NOMO-1 (cell line): Measurements from ENCODE around the gene XXYLT1.
"Not testable (repeated sequence)": the region's sequence is repeated elsewhere in the genome, so short reads cannot be mapped to it uniquely, and the experiment has no call there.

Experiments
- DNase-seq, 2 experiments: peaks; one replicate each; lab custom pipeline; 2025; ENCODE audit not compliant: unreplicated experiment in 2 of 2; lab: John Stamatoyannopoulos, UW

XXYLT1 gene

DNA sequence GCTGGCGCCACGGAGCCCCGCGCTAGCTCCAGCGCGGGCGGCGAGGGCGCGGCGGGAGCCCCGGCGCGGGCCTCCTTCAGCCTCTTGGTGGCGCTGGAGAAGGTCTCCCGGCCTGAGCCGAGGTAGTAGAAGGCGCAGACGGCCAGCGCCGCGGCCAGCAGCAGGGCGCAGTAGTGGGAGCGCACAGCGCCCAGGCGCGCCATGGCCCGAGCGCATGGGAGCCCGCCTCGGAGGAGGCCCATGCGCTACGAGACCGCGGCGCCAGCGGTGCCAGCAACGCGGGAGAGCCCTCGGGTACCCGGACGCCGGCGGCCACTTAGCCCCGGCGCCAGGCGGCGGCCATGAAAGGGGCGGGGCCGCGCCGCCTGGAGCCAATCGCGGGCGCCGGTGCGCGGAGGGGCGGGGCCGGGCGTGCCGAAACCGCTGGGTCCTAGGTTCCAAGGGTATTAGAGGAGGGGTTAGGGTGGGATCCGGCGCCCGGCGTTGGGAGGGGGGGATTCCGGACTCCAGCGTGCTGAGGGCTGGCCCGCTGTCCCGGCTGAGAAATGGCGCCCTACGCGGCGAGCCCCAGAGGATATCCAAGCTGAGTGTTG is at the start of gene XXYLT1:
Gene XXYLT1, minus strand, starts transcription at position 343 of the 593 bp plus-strand sequence. Its CDS starts 101 bp downstream, at position 242.
- peak; percentile 88 to 94 for DNase-seq

DNA sequence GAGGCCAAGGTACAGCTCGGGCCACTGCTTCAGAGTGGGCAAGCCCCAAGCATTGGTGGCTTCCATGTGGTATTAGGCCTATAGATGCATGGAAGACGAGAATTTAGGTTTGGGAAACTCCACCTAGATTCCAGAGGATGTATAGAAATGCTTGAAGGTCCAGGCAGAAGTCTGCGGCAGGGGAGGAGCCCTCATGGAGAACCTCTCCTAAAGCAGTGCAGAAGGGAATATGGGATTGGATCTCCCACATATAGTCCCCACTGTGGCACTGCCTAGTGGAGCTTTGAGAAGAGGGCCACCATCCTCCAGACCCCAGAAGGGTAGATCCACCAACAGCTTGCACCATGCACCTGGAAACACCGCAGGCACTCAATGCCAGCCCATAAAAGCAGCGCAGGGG is 48.1 kb upstream of the XXYLT1 start:
- DNase-seq, result no peak

DNA sequence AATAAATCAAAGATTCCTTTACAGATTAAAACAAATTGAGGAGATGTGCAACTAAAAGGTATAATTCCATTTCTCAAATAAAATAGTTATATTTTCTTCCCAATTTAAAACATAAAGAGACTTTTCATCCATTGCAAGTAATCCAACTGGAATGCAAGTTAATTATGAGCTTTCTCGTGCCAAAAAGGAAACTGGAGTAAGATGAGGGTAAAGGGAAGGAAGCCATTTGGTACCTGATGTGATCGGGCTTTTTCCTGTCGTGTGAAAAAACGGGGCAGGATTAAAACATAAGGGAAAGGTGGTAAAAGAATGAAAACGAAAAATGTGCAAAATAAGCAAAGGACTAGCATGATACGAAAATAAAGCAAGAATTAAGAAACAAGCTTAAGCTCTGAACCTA is 41.8 kb upstream of the XXYLT1 start:
- no peak for DNase-seq

GRCh38 chr3:195307711-195308110 is 36.8 kb upstream of the XXYLT1 start:
- no peak for DNase-seq

- DNase-seq, result no peak
These were observed 35.4 kb upstream of the XXYLT1 start for GRCh38 chr3:195306369-195306768.

GRCh38 chr3:195302431-195302830 is 31.5 kb upstream of the XXYLT1 start:
- DNase-seq, result no peak

DNA sequence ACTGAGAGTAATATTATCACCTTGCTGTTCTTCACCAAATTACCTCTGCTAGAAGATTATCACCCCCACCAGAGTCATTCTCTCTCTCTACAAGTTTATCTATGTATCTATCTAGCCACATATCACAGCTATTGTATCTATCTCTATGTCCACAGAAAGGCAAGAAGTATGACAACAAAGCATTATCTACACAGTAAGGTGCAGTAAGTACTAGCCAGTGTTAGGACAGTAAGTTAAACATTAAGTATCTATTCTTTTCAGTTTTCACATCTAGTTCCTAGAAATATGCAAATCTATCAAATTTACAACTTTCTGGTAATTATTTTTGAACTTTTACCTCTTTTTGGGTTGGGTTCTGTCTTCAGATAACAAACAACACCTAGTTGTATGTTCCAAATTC is 26.5 kb upstream of the XXYLT1 start:
- no peak for DNase-seq

- no peak for DNase-seq
These were observed 25.7 kb upstream of the XXYLT1 start for GRCh38 chr3:195296662-195297061.

GRCh38 chr3:195291121-195291520 is 20.2 kb upstream of the XXYLT1 start:
- no peak for DNase-seq

DNA sequence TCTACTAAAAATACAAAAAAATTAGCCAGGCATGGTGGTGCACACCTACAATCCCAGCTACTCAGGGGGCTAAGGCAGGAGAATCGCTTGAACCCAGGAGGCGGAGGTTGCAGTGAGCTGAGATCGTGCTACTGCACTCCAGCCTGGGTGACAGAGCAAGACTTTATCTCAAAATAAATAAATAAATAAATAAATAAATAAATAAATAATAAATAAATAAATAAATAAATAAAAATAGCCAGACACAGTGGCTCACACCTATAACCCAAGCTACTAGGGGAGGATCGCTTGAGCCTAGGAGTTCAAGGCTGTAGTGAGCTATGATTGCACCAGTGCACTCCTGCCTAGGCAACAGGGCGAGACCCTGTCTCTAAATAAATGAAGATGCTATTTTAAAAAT is 19.7 kb upstream of the XXYLT1 start:
- DNase-seq, result not testable (repeated sequence)

GRCh38 chr3:195286115-195286872 is 15.3 kb upstream of the XXYLT1 start:
- DNase-seq, result no peak

DNA sequence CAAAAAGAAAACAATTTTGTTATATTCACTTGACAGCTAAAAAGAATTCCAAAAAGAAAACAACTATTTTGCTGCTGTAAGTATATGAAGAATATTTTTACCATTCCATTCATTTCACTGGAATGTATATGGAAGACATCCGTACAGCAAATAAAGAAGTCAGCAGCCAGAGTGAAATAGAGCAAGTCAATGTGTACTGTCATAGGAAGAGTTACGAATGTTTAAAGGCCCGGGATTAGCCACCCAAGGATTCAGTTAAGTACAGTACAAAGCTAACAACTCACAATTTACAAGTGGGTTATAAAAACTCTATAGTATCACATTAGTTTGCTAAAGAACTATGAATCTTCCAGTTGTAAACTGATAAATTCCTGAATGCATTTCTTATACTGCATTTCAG is 14.4 kb upstream of the XXYLT1 start:
- DNase-seq, result no peak

- no peak for DNase-seq
These were observed 13.9 kb upstream of the XXYLT1 start for GRCh38 chr3:195284842-195285241.

- no peak for DNase-seq
These were observed 12.0 kb upstream of the XXYLT1 start for GRCh38 chr3:195282961-195283360.

- DNase-seq, result no peak
These were observed 3.5 kb upstream of the XXYLT1 start for GRCh38 chr3:195274259-195274966.

GRCh38 chr3:195271410-195272243 is 668 bp upstream of the XXYLT1 start:
- DNase-seq, result peak; percentile 92

DNA sequence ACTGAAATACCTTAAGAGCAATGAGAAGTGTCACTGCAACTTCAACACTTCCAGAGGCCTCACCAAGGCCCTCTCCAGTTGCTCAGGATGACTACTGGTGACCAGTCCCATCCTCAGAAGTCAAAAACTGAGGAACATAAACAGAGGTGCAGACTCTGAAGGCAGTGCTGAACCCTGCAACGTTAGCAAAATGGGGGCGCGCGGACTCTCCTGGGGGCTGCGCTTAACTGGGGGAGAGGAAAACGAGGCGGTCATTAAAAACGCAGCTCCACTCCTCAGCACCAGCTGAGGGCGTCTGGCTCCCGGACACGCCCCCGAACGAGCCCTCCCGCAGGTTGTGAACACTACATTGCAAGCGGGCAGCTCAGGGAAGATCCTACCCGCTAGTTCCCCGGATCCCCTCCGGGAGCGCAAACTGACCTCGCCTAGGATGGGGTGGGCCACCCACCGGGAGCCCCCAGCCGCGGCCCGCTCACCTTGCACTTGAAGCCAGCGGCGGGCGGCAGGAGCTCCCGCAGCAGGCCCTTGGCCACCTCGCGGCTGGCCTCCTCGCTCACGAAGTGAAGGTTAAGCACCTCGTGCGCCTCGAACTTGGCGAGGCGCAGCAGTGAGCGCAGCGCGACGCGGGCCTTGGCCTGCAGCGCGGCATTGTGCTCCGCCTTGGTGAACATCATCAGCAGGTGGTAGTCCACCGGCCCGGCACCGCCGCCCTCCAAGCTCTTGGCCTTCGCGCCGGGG is 711 bp downstream of the XXYLT1 start:
- DNase-seq, result peak in 1 of 2 experiments; percentile 56

DNA sequence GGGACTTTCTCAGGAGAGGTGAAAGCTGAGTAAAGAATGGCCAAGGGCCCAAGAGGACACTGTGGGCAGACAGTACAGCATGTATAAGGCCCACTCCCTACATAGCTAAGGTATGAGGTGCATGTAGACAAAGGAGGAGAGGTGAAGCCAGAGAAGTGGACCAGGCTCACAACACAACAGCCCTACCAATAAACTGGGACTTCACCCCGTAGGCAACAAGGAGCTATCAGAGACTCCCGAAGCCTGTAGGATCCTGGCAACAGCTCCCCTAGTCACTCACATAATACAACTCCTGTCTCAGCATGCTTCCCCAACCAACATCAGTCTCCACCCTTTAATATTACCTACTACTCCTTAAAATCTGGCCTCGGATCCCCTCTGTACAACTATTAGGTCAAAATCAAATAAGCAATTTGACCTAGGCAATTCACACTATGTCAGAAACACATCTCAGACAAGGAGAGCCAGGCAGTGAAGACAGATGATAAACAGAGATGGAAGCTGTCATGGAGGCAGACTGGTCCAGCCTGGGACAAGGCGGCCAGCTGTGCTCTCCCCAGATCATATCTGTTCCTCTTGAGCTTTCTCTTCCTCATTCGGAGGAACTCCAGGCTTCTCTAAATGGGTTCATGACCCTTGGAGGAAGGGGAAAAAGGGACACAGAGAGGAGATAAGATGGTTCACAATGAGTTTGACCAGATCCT is 1.4 kb downstream of the XXYLT1 start:
- DNase-seq, result peak; percentile 18 to 56

GRCh38 chr3:195268576-195269309 is 2.2 kb downstream of the XXYLT1 start:
- DNase-seq, result no peak
